ENCODE data around the gene KLHL3. TPM values are rescaled to one million over a fixed set of nuclear protein-coding genes. Genes with fewer than 3 reads are reported as not detected.

Gene KLHL3
- total RNA-seq, 6 experiments from 2014 or later = 1.9 to 8.5 (median 3.3) TPM

GRCh38 chr5:137627293-137627692 lies 108.6 kb downstream of the KLHL3 start:
- peak in 1 of 4 donors; percentile 6 for ATAC-seq
- 12% methylated on average over 3 of the region's 3 CpGs for WGBS (ENCODE audit: insufficient coverage, low coverage, low lambda C conversion rate, missing lambda C conversion rate)
- Histone ChIP-seq H3K27ac (no peak overlapping the region), H3K4me1 (peaks cover 0 to 21% (median 4%) of the 10 kb centered on the region in 4 donors), H3K4me3 (no peak overlapping the region), H3K36me3 (no peaks in the 10 kb centered on the region), H3K27me3 (no peaks in the 10 kb centered on the region), H3K9me3 (no peaks in the 10 kb centered on the region)
- TF ChIP-seq CTCF (IDR thresholded peaks at IDR 0.05) = no peak
- DNase-seq = no peak
- intact Hi-C loops (cut with DNase I) = no loop called here

GRCh38 chr5:137624786-137625349 lies 111.0 kb downstream of the KLHL3 start:
- intact Hi-C loops (cut with DNase I) = no loop called here
- TF ChIP-seq POLR2A (IDR thresholded peaks at IDR 0.05) (no peak), CTCF (IDR thresholded peaks at IDR 0.05) (no peak)
- 66% methylated on average over 4 of the region's 5 CpGs for WGBS (ENCODE audit: insufficient coverage, low coverage, low lambda C conversion rate, missing lambda C conversion rate)
- Histone ChIP-seq H3K27me3 (no peaks in the 10 kb centered on the region), H3K27ac (no peak overlapping the region), H3K4me1 (peaks cover 0 to 26% (median 6%) of the 10 kb centered on the region in 4 donors), H3K36me3 (no peaks in the 10 kb centered on the region), H3K9me3 (no peaks in the 10 kb centered on the region), H3K4me3 (no peak overlapping the region)
- no peak for DNase-seq
- peak in 1 of 4 donors; percentile 20 for ATAC-seq

GRCh38 chr5:137622850-137623249 lies 113.0 kb downstream of the KLHL3 start:
- peak; percentile 86 to 94 (median 92) for DNase-seq
- H3K9me3 ChIP-seq = no peaks in the 10 kb centered on the region
- intact Hi-C loops (cut with DNase I) = no loop called here
- no peaks in the 10 kb centered on the region for H3K36me3 ChIP-seq
- 10% methylated on average over 4 of the region's 5 CpGs for WGBS (ENCODE audit: insufficient coverage, low coverage, low lambda C conversion rate, missing lambda C conversion rate)
- TF ChIP-seq CTCF (IDR thresholded peaks at IDR 0.05) = no peak
- no peak for TF ChIP-seq POLR2A (IDR thresholded peaks at IDR 0.05)
- H3K27ac ChIP-seq = peak overlapping the region in 2 of 3 donors; percentile 12 to 72
- ATAC-seq = peak; percentile 91 to 98 (median 95)
- no peak overlapping the region for H3K4me3 ChIP-seq
- no peaks in the 10 kb centered on the region for H3K27me3 ChIP-seq
- peaks cover 0 to 23% (median 6%) of the 10 kb centered on the region in 4 donors for H3K4me1 ChIP-seq

GRCh38 chr5:137621861-137622823 lies 113.7 kb downstream of the KLHL3 start:
- H3K27me3 ChIP-seq = no peaks in the 10 kb centered on the region
- peaks cover 0 to 23% (median 6%) of the 10 kb centered on the region in 4 donors for H3K4me1 ChIP-seq
- no peak for DNase-seq
- H3K27ac ChIP-seq = peak overlapping the region in 2 of 3 donors; percentile 37 to 60
- no peak for TF ChIP-seq CTCF (IDR thresholded peaks at IDR 0.05)
- TF ChIP-seq POLR2A (IDR thresholded peaks at IDR 0.05) = no peak
- H3K4me3 ChIP-seq = no peak overlapping the region
- ATAC-seq = peak; percentile 57 to 70 (median 62)
- no peaks in the 10 kb centered on the region for H3K36me3 ChIP-seq
- H3K9me3 ChIP-seq = no peaks in the 10 kb centered on the region
- intact Hi-C loops (cut with DNase I) = no loop called here
- WGBS (ENCODE audit: insufficient coverage, low coverage, low lambda C conversion rate, missing lambda C conversion rate) = 53% methylated on average over 6 of the region's 10 CpGs

All from right lobe of liver (tissue), 6 donors.